ENCODE data around the gene TLE5.
A peak's percentile ranks its signal among the peaks of the same experiment; 100 is the strongest.
"Not testable (repeated sequence)": the region's sequence is repeated elsewhere in the genome, so short reads cannot be mapped to it uniquely, and the experiment has no call there.

TLE5 gene

GRCh38 chr19:3041761-3042620 is 20.3 kb downstream of the TLE5 start:
- FAIRE-seq = no peak

GRCh38 chr19:3041327-3041726 is 21.0 kb downstream of the TLE5 start:
- no peak for FAIRE-seq

- FAIRE-seq = no peak
Observed at GRCh38 chr19:3039641-3040077, 22.6 kb downstream of the TLE5 start.

GRCh38 chr19:3039125-3039524 is 23.2 kb downstream of the TLE5 start:
- FAIRE-seq = no peak

- FAIRE-seq = no peak
Observed at GRCh38 chr19:3038214-3038613, 24.1 kb downstream of the TLE5 start.

GRCh38 chr19:3036977-3037544 is 25.2 kb downstream of the TLE5 start:
- not testable (repeated sequence) for FAIRE-seq

- no peak for FAIRE-seq
Observed at GRCh38 chr19:3036119-3036976, 25.9 kb downstream of the TLE5 start.

- FAIRE-seq = peak; percentile 99
Observed at GRCh38 chr19:3035542-3036118, 26.7 kb downstream of the TLE5 start.

- FAIRE-seq = no peak
Observed at GRCh38 chr19:3034656-3035541, 27.4 kb downstream of the TLE5 start.

GRCh38 chr19:3034406-3034655 is 28.0 kb downstream of the TLE5 start:
- FAIRE-seq = no peak

GRCh38 chr19:3033595-3034405 is 28.5 kb downstream of the TLE5 start:
- FAIRE-seq = no peak

GRCh38 chr19:3031607-3031867 is 30.8 kb downstream of the TLE5 start:
- no peak for FAIRE-seq

GRCh38 chr19:3029065-3029923 is 33.0 kb downstream of the TLE5 start, which contains the start of gene TLE2:
TLE2 (minus strand) TSS chr19:3029280; CDS start chr19:3028904, 376 bp downstream.
- FAIRE-seq = no peak

GRCh38 chr19:3028305-3029064 is 33.8 kb downstream of the TLE5 start:
- FAIRE-seq = no peak

GRCh38 chr19:3027981-3028304 is 34.4 kb downstream of the TLE5 start:
- no peak for FAIRE-seq

- FAIRE-seq = no peak
Observed at GRCh38 chr19:3027292-3027691, 35.0 kb downstream of the TLE5 start.

- FAIRE-seq = no peak
Observed at GRCh38 chr19:3026768-3027167, 35.5 kb downstream of the TLE5 start.

GRCh38 chr19:3025549-3025886 is 36.8 kb downstream of the TLE5 start:
- no peak for FAIRE-seq

- FAIRE-seq = no peak
Observed at GRCh38 chr19:3024870-3025548, 37.3 kb downstream of the TLE5 start.

GRCh38 chr19:3024509-3024869 is 37.8 kb downstream of the TLE5 start:
- no peak for FAIRE-seq
